ENCODE results near the gene RANBP10. TPM values are rescaled to one million over a fixed set of nuclear protein-coding genes. Genes with fewer than 3 reads are reported as not detected.

The RANBP10 gene
- total RNA-seq, 1 donor from 2014 or later = 11.8 TPM

Other genes starting within 250 kb of the RANBP10 start
- 32.8 TPM for gene CTCF, start 244.0 kb downstream of the RANBP10 start, total RNA-seq
- 0.94 TPM for gene CARMIL2, start 161.4 kb downstream of the RANBP10 start, total RNA-seq
- gene ACD, start 146.3 kb downstream of the RANBP10 start, total RNA-seq = 7.8 TPM
- 3.7 TPM for gene PARD6A, start 145.6 kb downstream of the RANBP10 start, total RNA-seq
- 9.8 TPM for gene ENKD1, start 139.8 kb downstream of the RANBP10 start, total RNA-seq
- 2.2 TPM for gene C16orf86, start 139.7 kb downstream of the RANBP10 start, total RNA-seq
- 8.1 TPM for gene GFOD2, start 87.2 kb downstream of the RANBP10 start, total RNA-seq
- gene TSNAXIP1, start 329 bp upstream of the RANBP10 start, total RNA-seq = 0.37 TPM
- gene THAP11, start 35.8 kb upstream of the RANBP10 start, total RNA-seq = 32.6 TPM
- 84.4 TPM for gene NUTF2, start 40.4 kb upstream of the RANBP10 start, total RNA-seq
- 20.8 TPM for gene CENPT, start 41.1 kb upstream of the RANBP10 start, total RNA-seq
- 31.8 TPM for gene EDC4, start 66.5 kb upstream of the RANBP10 start, total RNA-seq
- not detected for gene NRN1L, start 78.3 kb upstream of the RANBP10 start, total RNA-seq
- 18.1 TPM for gene PSKH1, start 86.7 kb upstream of the RANBP10 start, total RNA-seq
- gene CTRL, start 125.3 kb upstream of the RANBP10 start, total RNA-seq = 0.37 TPM
- gene PSMB10, start 130.3 kb upstream of the RANBP10 start, total RNA-seq = 54.1 TPM
- gene LCAT, start 137.6 kb upstream of the RANBP10 start, total RNA-seq = 21.9 TPM
- gene SLC12A4, start 162.1 kb upstream of the RANBP10 start, total RNA-seq = 95.5 TPM
- gene DPEP3, start 173.9 kb upstream of the RANBP10 start, total RNA-seq = not detected
- gene DPEP2, start 192.9 kb upstream of the RANBP10 start, total RNA-seq = 2.2 TPM
- not detected for gene DPEP2NB, start 209.4 kb upstream of the RANBP10 start, total RNA-seq
- 7.7 TPM for gene DDX28, start 216.7 kb upstream of the RANBP10 start, total RNA-seq
- gene DUS2, start 216.7 kb upstream of the RANBP10 start, total RNA-seq = 4.9 TPM